Measurements from ENCODE around the gene SIRT4.
A peak's percentile ranks its signal among the peaks of the same experiment; 100 is the strongest.

The SIRT4 gene

DNA sequence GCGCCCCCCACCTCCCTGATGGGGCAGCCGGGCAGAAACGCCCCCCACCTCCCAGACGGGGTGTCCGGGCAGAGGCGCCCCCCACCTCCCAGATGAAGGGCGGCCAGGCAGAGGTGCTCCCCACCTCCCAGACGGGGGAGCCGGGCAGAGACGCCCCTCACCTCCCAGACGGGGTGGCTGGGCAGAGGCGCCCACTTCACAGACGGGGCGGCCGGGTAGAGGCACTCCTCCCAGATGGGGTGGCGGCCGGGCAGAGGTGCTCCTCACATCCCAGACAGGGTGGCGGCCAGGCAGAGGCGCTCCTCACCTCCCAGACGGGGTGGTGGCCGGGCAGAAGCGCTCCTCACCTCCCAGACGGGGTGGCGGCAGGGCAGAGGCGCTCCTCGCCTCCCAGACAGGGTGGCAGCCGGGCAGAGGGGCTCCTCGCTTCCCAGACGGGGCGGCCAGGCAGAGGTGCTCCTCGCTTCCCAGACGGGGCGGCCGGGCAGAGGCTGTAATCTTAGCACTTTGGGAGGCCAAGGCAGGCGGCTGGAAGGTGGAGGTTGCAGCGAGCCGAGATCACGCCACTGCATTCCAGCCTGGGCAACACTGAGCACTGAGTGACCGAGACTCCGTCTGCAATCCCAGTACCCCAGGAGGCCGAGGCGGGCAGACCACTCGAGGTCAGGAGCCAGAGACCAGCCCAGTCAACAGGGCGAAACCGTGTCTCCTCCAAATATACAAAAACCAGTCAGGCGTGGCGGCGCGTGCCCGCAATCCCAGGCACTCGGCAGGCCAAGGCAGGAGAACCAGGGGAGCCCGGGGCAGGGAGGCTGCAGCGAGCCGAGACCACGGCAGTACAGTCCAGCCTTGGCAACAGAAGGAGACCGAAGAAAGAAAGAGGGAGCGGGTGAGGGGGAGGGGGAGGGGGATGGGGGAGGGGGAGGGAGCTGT lies 23.7 kb upstream of the SIRT4 start:
- DNase-seq (ENCODE audit: low spot score), result no peak

GRCh38 chr12:120283318-120283717 lies 18.8 kb upstream of the SIRT4 start:
- no peak for DNase-seq (ENCODE audit: low spot score)

DNA sequence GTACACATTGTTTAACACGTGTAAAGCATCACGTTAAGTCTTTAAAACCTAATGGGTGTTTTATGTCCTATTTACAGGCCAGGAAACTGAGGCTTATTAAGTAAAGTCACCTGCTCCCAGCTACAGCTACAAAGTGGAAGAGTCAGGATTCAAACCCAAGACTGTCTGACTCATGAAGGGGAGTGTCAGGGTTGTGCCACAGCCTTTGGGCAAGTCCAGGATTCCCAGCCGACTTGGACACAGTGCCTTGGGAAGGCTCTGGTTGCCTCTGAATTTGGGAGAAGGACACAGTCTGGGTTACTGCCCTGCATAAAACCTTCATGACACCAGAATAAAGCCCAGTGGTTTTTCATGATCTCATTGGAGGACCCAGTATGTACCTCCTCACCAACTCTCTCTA lies 17.7 kb upstream of the SIRT4 start:
- DNase-seq (ENCODE audit: low spot score), result no peak

DNA sequence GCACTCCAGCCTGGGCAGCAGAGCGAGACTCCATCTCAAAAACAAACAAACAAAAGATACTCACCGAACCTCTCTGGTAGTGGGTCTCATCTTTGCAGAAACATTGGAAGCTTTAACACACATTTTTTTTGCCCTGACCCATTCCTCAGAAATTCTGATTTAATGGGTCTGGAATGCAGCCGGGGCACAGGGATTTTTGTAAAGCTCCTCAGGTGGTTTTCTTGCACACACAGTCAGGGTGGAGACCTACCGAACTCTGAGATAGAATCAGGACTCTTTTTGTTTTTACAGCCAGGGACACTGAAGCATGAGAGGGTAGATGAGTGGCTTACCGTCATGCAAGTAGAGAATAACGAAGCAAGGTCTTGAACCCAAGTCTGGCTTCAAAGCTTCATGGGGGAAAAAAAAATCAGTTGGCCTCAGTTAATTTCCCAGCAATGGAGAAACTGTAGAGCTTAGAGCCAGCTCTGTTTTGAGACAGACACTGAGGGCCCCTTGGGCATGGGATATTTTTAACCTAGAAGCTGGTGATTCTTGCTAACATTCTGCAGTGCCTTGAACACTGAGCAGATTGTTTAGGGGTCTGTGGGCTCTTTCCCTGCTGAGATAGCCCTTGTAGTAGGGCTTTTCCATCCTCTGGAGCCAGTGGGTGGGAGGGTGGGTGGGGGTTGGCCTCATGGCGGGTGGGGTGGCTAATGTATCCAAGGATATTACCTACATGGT lies 15.2 kb upstream of the SIRT4 start:
- DNase-seq (ENCODE audit: low spot score), result no peak

DNA sequence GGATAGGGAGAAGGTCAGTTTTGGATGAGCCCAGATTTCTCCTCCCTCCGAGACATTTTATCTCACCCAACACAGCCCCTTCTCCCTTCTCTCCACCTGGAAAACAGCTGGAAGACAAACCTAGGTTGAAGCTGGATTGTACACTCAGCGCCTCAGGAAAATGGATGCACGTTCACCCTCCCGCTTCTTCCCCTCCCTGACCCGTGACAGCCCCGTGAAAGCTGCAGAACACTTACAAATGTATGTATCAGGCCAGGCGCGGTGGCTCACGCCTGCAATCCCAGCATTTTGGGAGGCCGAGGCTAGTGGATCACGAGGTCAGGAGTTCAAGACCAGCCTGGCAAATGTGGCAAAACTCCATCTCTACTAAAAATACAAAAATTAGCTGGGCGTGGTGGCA lies 14.6 kb upstream of the SIRT4 start:
- no peak for DNase-seq (ENCODE audit: low spot score)

GRCh38 chr12:120290609-120291305 lies 11.4 kb upstream of the SIRT4 start:
- DNase-seq (ENCODE audit: low spot score), result no peak

GRCh38 chr12:120292411-120292660 lies 9.8 kb upstream of the SIRT4 start:
- DNase-seq (ENCODE audit: low spot score), result no peak

GRCh38 chr12:120292661-120293531 lies 9.2 kb upstream of the SIRT4 start, which contains the start of gene RNU4-1:
TSS of gene RNU4-1 (minus strand) at chr12:120293237.
- DNase-seq (ENCODE audit: low spot score), result peak; percentile 45

DNA sequence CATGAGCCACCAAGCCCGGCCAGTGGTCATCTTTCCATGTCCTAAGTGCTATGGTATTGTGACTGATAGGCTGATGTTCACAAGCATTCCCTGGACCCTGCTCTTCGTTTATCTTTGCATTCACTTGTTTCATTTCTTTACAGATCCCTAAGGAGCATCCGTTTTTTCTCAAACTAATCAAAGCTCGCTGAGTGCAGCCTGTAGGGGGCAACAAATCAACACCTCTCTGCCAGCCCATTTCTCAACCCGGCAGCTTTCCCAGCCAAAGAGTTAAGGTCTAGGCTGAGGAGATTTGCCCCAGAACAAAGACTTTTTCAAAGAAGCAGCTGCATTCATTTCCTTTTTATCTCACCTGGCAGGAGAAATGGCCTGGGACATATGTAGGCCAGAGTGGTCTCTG lies 12.1 kb downstream of the SIRT4 start:
- DNase-seq (ENCODE audit: low spot score), result no peak

DNA sequence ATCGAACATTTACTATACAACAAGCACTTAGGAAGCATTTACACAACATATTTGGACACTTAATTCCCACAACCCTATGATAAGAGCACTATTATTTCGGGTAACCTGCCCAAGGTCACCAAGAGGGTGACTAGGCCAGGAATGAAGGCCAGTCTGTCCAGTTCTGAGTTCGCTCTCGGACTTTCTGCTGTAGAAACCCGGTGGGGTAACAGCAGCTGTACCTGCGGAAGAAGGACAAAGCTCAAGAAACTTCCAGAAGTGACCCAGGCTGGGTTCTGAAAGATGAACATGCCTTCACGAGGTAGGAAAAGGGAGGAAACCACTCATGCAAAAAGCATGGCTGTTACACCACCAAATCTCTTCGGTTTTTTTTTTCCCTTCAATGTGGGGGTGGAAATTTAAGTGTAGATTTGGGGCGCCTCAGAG lies 14.7 kb downstream of the SIRT4 start:
- DNase-seq (ENCODE audit: low spot score), result no peak

DNA sequence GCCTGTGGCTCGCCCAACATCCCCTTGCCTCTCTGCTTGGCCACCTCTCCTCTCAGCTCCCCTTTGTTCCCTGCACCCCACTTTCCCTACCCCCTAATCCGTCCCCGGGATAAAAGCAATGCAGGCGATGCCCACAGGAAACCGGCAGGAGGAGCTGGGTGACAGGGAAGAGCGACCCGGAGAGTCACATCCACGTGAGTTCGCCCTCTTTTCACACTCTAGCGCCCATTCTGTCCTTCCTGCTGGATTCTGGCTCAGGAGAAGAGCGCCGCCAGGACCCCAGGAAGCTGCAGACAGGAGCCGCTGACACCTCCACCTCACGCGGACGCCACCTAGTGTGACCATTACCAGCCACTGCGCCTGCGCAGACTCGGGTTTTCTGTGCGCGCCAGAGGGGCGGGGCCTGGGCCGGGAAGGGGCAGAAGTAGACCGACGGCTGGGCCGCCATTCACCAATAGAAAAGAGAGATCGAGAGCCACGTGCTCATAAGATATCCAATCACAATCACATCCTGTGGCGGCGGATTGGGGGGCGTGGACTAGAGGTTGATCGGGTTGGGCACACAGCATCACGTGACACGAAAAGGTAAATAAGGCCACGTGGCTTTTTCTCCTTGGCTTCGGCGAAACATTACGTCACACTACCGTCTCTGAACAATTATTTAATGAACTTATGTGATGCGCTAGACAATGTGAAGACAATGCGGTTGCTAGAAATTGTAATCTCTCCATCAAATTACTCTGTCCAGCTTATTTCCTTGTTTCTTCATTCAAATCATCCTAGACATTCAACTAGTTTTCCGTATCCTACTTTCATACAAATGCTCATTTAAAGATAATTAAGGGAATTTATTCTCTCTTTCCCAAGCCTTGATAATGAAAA lies 15.3 kb downstream of the SIRT4 start:
- DNase-seq (ENCODE audit: low spot score), result peak; percentile 100

- DNase-seq (ENCODE audit: low spot score), result no peak
Observed at GRCh38 chr12:120321382-120322202, 19.5 kb downstream of the SIRT4 start.

DNA sequence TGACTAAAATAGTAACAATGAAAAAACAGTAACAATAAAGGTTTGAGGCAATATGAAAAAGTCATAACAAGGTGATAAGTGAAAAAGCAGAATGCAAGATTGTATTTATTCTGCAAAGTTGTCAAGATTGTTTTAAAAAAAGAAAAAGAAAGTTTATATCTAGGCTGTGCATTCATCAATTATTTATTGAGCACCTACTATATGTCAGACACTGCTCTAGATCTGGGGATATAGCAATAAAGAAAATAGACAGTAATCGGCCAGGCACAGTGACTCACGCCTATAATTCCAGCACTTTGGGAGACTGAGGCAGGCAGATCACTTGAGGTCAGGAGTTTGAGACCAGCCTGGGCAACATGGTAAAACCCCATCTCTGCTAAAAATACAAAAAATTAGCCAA lies 21.7 kb downstream of the SIRT4 start:
- no peak for DNase-seq (ENCODE audit: low spot score)

GRCh38 chr12:120324841-120325417 lies 22.8 kb downstream of the SIRT4 start:
- DNase-seq (ENCODE audit: low spot score), result no peak

DNA sequence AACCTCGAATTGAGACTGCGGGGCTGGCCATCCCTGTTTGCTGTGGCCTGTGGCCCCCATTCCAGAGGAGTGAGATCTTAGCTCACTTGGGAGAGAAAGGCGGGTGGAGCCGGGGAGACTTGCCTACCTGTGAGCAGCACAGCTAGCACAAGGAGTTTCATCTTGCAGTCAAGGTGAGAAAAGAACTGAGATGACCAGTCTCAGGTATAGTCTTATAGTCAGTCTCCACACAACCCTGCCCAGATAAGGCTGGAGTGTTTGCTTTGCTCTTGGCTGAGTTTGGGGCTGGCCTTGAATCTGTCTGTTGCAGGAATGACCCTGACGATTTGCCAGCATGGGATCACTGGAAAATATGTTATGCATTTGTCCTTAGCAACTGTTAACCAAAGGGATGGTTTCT lies 25.5 kb downstream of the SIRT4 start, which contains the start of gene PLA2G1B:
Gene PLA2G1B, minus strand, starts transcription at position 187 of the 400 bp plus-strand sequence. Its CDS starts 26 bp downstream, at position 161.
- DNase-seq (ENCODE audit: low spot score), result no peak

GRCh38 chr12:120328228-120328627 lies 26.1 kb downstream of the SIRT4 start:
- DNase-seq (ENCODE audit: low spot score), result no peak

DNA sequence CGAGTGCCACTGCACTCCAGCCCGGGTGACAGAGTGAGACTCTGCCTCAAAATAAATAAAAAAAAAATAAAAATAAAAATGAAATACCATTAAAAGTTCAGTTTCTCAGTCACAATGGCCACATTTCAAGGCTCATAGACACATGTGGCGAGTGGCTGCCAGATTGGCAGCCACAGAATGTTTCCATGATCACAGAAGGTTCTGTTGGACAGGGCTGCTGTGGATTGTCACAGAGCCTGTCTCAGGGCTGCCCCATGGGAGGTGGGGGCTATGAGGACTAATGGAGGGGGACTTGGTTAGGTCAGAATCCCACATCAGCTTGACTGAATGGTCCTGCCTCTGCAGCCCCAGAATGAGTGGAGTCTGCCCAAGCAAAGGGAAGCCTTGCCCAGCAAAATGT lies 29.3 kb downstream of the SIRT4 start:
- no peak for DNase-seq (ENCODE audit: low spot score)

DNA sequence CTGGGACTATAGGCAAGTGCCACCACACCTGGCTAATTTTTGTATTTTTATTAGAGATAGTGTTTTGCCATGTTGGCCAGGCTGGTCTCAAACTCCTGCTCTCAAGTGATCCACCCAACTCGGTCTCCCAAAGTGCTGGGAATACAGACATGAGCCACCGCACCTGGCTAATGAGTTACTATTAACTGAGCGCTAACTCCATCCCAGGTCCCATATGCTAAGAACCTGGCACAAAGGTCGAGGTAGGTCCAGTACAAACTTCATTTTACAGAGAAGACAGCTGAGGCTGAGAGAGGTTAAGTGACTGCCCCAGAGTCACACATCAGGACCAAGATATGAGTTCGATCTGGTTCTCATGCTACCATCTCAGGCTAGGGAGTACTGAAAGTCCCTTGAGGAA lies 29.9 kb downstream of the SIRT4 start:
- no peak for DNase-seq (ENCODE audit: low spot score)

GRCh38 chr12:120332523-120332922 lies 30.4 kb downstream of the SIRT4 start:
- no peak for DNase-seq (ENCODE audit: low spot score)
